ENCODE data around the gene CSPG4. TPM values are rescaled to one million over a fixed set of nuclear protein-coding genes. Genes with fewer than 3 reads are reported as not detected.

The CSPG4 gene
- total and polyA plus RNA-seq, 2 of the 8 experiments (the other 6 are each of a cell fraction or from before 2014, with no cell fraction given): 1.4 to 3.0 TPM

DNA sequence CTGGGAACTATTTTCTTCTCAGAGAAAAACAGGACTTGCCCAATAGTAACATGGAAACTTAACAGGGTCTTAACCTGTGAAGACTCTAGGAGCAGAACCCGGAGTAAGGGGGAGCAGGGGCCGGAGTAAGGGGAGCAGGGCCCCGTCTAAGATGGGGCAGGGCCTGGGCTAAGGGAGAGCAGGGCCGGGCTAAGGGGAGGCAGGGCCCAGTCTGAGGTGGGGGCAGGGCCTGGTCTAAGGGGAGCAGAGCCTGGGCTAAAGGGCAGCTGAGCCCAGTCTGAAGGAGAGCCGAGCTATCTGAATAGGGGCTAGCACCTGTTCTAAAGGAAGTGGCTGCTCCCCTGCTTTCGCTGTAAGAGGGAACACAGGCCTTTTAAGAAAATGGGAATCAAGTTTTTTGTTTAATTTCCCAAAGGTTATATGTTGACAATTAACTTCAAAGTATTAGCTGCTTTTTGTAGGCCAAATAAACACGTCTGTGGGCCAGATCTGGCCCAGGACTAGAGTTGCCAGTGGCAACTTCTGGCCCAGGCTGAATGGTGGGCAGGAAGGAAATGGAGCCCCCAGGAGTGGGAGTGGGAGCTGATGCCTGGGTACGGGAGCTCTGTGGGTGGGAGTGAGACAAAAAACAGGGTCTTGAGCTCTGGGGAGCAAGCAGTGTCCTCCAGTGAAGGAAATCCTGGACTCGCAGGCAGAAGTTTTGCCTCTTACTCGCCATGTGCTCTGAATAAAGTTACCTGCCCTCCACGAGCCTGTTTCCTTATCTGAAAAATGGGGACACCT, 32.5 kb downstream of the CSPG4 start:
- Histone ChIP-seq H3K27me3 (replicated peaks in 1 of 4; ENCODE audit: control insufficient read depth in 3 of 4, extremely low read depth in 1 of 4, insufficient read depth in 3 of 4, low read length in 3 of 4) (no peaks in the 10 kb centered on the region), H3K36me3 (ENCODE audit: control insufficient read depth in 2 of 4, insufficient read depth in 4 of 4, low read length in 3 of 4) (no peaks in the 10 kb centered on the region), H4K20me1 (replicated peaks in 1 of 2; ENCODE audit: control insufficient read depth in 1 of 2, insufficient read depth in 2 of 2, low read length in 2 of 2) (no peaks in the 10 kb centered on the region), H3K9me3 (ENCODE audit: insufficient read depth in 2 of 2, low read depth in 1 of 2, low read length in 1 of 2) (no peaks in the 10 kb centered on the region), H3K14ac (ENCODE audit: insufficient read length) (no peak overlapping the region), H2AK5ac (ENCODE audit: low read depth, low read length) (no peak overlapping the region), H4K5ac (ENCODE audit: insufficient read length, low read depth, low read length) (no peak overlapping the region), H3K79me2 (ENCODE audit: control insufficient read depth in 1 of 2, insufficient read depth in 2 of 2, low read length in 2 of 2) (no peaks in the 10 kb centered on the region), H4K91ac (replicated peaks; ENCODE audit: insufficient read length, low read length) (no peak overlapping the region), H3K4ac (replicated peaks; ENCODE audit: insufficient read length, low read depth, low read length) (no peak overlapping the region), H2BK20ac (ENCODE audit: low read length) (no peak overlapping the region), H3K4me3 (ENCODE audit: extremely low read depth in 1 of 4, insufficient read depth in 2 of 4, low read depth in 3 of 4, low read length in 4 of 4) (no peak overlapping the region), H2BK12ac (ENCODE audit: low read depth, low read length) (no peak overlapping the region), H2BK120ac (replicated peaks; ENCODE audit: low read depth, low read length) (no peak overlapping the region), H2AFZ (ENCODE audit: low read length) (no peak overlapping the region), H3K56ac (replicated peaks; ENCODE audit: insufficient read length, low read depth, low read length) (no peak overlapping the region), H3K18ac (ENCODE audit: extremely low read depth, low read length) (no peak overlapping the region), H3K27ac (ENCODE audit: low read depth, low read length) (no peak overlapping the region; the same call in 1 of the 2 replicates), H2BK5ac (ENCODE audit: low read depth, low read length) (peak overlapping the region; percentile 18; the same call in 1 of the 2 replicates), H3K4me1 (replicated peaks in 1 of 4; ENCODE audit: control insufficient read depth in 3 of 4, insufficient read depth in 4 of 4, low read length in 3 of 4) (peaks cover 0 to 18% (median 3%) of the 10 kb centered on the region in 4 experiments; a peak in 4 of 7 replicates), H3K9ac (replicated peaks in 1 of 4; ENCODE audit: extremely low read depth in 1 of 4, low read depth in 3 of 4, low read length in 3 of 4) (no peak overlapping the region), H3K23ac (ENCODE audit: insufficient read length) (no peak overlapping the region), H4K8ac (ENCODE audit: extremely low read depth, insufficient read depth, low read length) (no peak overlapping the region; the same call in 1 of the 2 replicates), H3K79me1 (ENCODE audit: low read depth, low read length) (no peaks in the 10 kb centered on the region), H2BK15ac (ENCODE audit: low read length) (no peak overlapping the region; the same call in 1 of the 2 replicates), H3K23me2 (ENCODE audit: low read depth, low read length) (no peaks in the 10 kb centered on the region; the same call in 1 of the 2 replicates), H3K4me2 (ENCODE audit: insufficient read depth in 1 of 2, low read depth in 2 of 2, low read length in 2 of 2) (no peak overlapping the region; a peak in 1 of 4 replicates)
- CTCF ChIA-PET (ENCODE audit: partially characterized antibody): interaction anchor here (0.5 to 6.8 kb wide), 8 partner anchors 10 to 249 kb away, joined by 3 to 60 read pairs (median 4); no protein-coding TSS in a partner anchor
- POLR2A ChIA-PET (ENCODE audit: partially characterized antibody): interaction anchor here (1.0 to 2.2 kb wide), 6 partner anchors 10 to 228 kb away, joined by 3 to 11 read pairs (median 3); partner anchors contain the start of genes IMP3, SIN3A and SNX33
- DNase-seq (ENCODE audit: low read depth in 1 of 2, low spot score in 2 of 2) (no peak), FAIRE-seq (no peak)
- WGBS, 2 experiments (ENCODE audit: extremely low coverage in 1 of 2, insufficient coverage in 1 of 2, insufficient read length in 1 of 2, insufficient replicate concordance in 2 of 2, low coverage in 1 of 2, low lambda C conversion rate in 2 of 2, missing lambda C conversion rate in 1 of 2): 77% methylated on average over 11 of the region's 11 CpGs; no CpG with 5 or more reads in 1 of the 2 experiments
- TF ChIP-seq NRF1 (IDR thresholded peaks at IDR 0.05; ENCODE audit: low read depth, low read length): no peak

All from H1 (cell line).